VCaP (cell line): ENCODE measurements around the gene TPO.
"Not testable (repeated sequence)": the region's sequence is repeated elsewhere in the genome, so short reads cannot be mapped to it uniquely, and the experiment has no call there.

ENCODE experiments used
- H3K27ac ChIP-seq: fragments of 450-650 bp; 2 replicates; pipeline ENCODE4 v1.5.1; 2017
- CTCF ChIP-seq: fragments of 450-650 bp; conservative IDR thresholded peaks from 2 replicates; pipeline ENCODE4 v1.5.1; 2017; ENCODE audit warnings: mild to moderate bottlenecking, moderate library complexity

Gene TPO

GRCh38 chr2:1515986-1516797 is 102.9 kb downstream of the TPO start:
- no peak for TF ChIP-seq CTCF
- H3K27ac ChIP-seq = no peak overlapping the region

GRCh38 chr2:1516798-1517060 is 103.5 kb downstream of the TPO start:
- H3K27ac ChIP-seq = no peak overlapping the region
- TF ChIP-seq CTCF = no peak

- H3K27ac ChIP-seq = not testable (repeated sequence)
These were observed 104.0 kb downstream of the TPO start for GRCh38 chr2:1517291-1517690.

- no peak for TF ChIP-seq CTCF
- H3K27ac ChIP-seq = no peak overlapping the region
These were observed 104.5 kb downstream of the TPO start for GRCh38 chr2:1517786-1518185.

GRCh38 chr2:1518331-1518803 is 105.1 kb downstream of the TPO start:
- H3K27ac ChIP-seq = no peak overlapping the region
- TF ChIP-seq CTCF = no peak

- no peak overlapping the region for H3K27ac ChIP-seq
- no peak for TF ChIP-seq CTCF
These were observed 105.7 kb downstream of the TPO start for GRCh38 chr2:1518867-1519530.

- TF ChIP-seq CTCF = no peak
- no peak overlapping the region for H3K27ac ChIP-seq
These were observed 108.1 kb downstream of the TPO start for GRCh38 chr2:1521191-1521877.
